Measurements from ENCODE around the gene EIPR1. TPM values are rescaled to one million over a fixed set of nuclear protein-coding genes. Genes with fewer than 3 reads are reported as not detected.
A peak's percentile ranks its signal among the peaks of the same experiment; 100 is the strongest.

The EIPR1 gene
- total RNA-seq, 1 experiment from 2014 or later = 27.8 TPM

- H3K4me1 ChIP-seq (ENCODE audit: insufficient read depth, low read length) = peaks cover 6% of the 10 kb centered on the region; the same call in 1 of the 2 replicates
- no peak overlapping the region for H2BK12ac ChIP-seq (ENCODE audit: insufficient read length, low read depth, low read length)
- no peaks in the 10 kb centered on the region for H3K9me3 ChIP-seq (ENCODE audit: control insufficient read depth, low read depth, low read length)
- no peak overlapping the region for H2BK5ac ChIP-seq (ENCODE audit: insufficient read length, low read length)
- peak overlapping the region in 2 of 3 experiments; percentile 70 to 72; a peak in 2 of 7 replicates for H3K27ac Mint-ChIP-seq
- WGBS (ENCODE audit: extremely low coverage, insufficient read length, low lambda C conversion rate) = no CpG with 5 or more reads among the region's 11 CpGs
- H2BK15ac ChIP-seq (ENCODE audit: low read depth, low read length) = no peak overlapping the region
- no peak overlapping the region for H3K56ac ChIP-seq (ENCODE audit: insufficient read length, low read depth, low read length)
- H3K4ac ChIP-seq (ENCODE audit: low read depth, low read length) = no peak overlapping the region
- peaks cover 22 to 36% of the 10 kb centered on the region in 2 experiments for H3K4me1 Mint-ChIP-seq
- no peak overlapping the region for H4K8ac ChIP-seq (replicated peaks; ENCODE audit: insufficient read length, low read depth, low read length)
- no peaks in the 10 kb centered on the region for H3K79me1 ChIP-seq (ENCODE audit: insufficient read depth, low read depth, low read length, poor library complexity, severe bottlenecking)
- no peak overlapping the region for H3K9ac ChIP-seq (ENCODE audit: extremely low read depth, insufficient read length, low read length)
- H3K18ac ChIP-seq (ENCODE audit: insufficient read length, low read depth, low read length) = no peak overlapping the region
- H2AK5ac ChIP-seq (ENCODE audit: insufficient read length, low read length) = no peak overlapping the region
- H3K4me2 ChIP-seq (ENCODE audit: insufficient read depth, insufficient read length, low read length) = no peak overlapping the region
- no peak overlapping the region for H3K27ac ChIP-seq (ENCODE audit: insufficient read length, low read depth, low read length)
- peak overlapping the region in 1 of 2 experiments; percentile 24; a peak in 1 of 5 replicates for H3K4me3 Mint-ChIP-seq
- H2AFZ ChIP-seq (ENCODE audit: low read length) = no peak overlapping the region
- no peaks in the 10 kb centered on the region for H3K27me3 Mint-ChIP-seq (ENCODE audit: low read depth)
- H3K23ac ChIP-seq (ENCODE audit: insufficient read length, low read depth, low read length) = no peak overlapping the region
- H3K9me3 Mint-ChIP-seq = peaks cover 4% of the 10 kb centered on the region in 2 experiments; a peak in 3 of 5 replicates
- H4K91ac ChIP-seq (ENCODE audit: insufficient read length, low read depth, low read length) = no peak overlapping the region
- no peaks in the 10 kb centered on the region for H4K20me1 ChIP-seq (ENCODE audit: control insufficient read depth, insufficient read depth, insufficient read length)
- no peak overlapping the region for H3T11ph ChIP-seq (ENCODE audit: low read length)
- H4K5ac ChIP-seq (ENCODE audit: insufficient read length, low read depth, low read length) = no peak overlapping the region
- H3K23me2 ChIP-seq (ENCODE audit: insufficient read length, low read depth, low read length, poor library complexity, severe bottlenecking) = no peaks in the 10 kb centered on the region
- TF ChIP-seq CTCF (conservative IDR thresholded peaks at IDR 0.05) = no peak
- peaks cover 12 to 21% (median 13%) of the 10 kb centered on the region in 3 experiments for H3K36me3 Mint-ChIP-seq (ENCODE audit: insufficient read depth in 1 of 3, low read depth in 3 of 3)
- no peak overlapping the region for H2BK120ac ChIP-seq (ENCODE audit: low read depth, low read length, poor library complexity, severe bottlenecking)
- DNase-seq = no peak
- H3K14ac ChIP-seq (ENCODE audit: insufficient read depth, low read length) = peak overlapping the region; percentile 40; the same call in 1 of the 2 replicates
- H3K27me3 ChIP-seq (ENCODE audit: insufficient read depth, low read length) = no peaks in the 10 kb centered on the region
- no peaks in the 10 kb centered on the region for H3K79me2 ChIP-seq (ENCODE audit: insufficient read depth, low read length)
- H2BK20ac ChIP-seq (ENCODE audit: low read depth, low read length, poor library complexity, severe bottlenecking) = no peak overlapping the region
These were observed 52.0 kb downstream of the EIPR1 start for GRCh38 chr2:3325458-3326181.
